ENCODE data around the gene RBM19. TPM values are rescaled to one million over a fixed set of nuclear protein-coding genes. Genes with fewer than 3 reads are reported as not detected.

Gene RBM19
- total and polyA plus RNA-seq, 11 donors, result 12.7 to 27.1 (median 17.4) TPM

DNA sequence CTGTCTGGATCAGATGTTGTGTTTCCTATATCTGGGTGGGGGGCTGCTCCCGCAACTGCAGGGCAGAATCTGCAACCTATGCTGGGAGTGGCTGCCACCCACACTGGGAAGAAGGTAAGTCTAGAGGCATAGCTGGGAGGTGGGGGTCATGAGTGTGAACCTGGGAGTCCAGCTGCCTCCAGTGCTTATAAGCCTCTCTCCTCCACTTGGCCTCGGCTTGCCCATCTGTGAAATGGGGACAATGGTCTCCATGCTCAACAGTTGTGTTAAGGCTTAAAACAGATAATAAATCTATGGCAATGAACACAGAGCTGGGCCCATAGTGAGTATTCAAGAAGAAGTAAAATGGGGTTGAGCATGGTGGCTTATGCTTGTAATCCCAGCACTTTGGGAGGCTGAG lies 90.0 kb downstream of the RBM19 start:
- 93 to 98% (median 97%) methylated on average over 2 of the region's 2 CpGs for WGBS, 4 donors
- Histone ChIP-seq H3K36me3 (peaks cover 0 to 4% (median 0%) of the 10 kb centered on the region in 9 donors), H3K27me3 (no peaks in the 10 kb centered on the region), H3K4me1 (no peaks in the 10 kb centered on the region), H3K27ac (no peak overlapping the region), H3K4me3 (no peak overlapping the region), H3K9me3 (no peaks in the 10 kb centered on the region)
- intact Hi-C loops (cut with DNase I), result no loop called here
- no peak for TF ChIP-seq CTCF (IDR thresholded peaks at IDR 0.05)
- no peak for TF ChIP-seq POLR2A (IDR thresholded peaks at IDR 0.05)
- no peak for DNase-seq
- ATAC-seq, result no peak

DNA sequence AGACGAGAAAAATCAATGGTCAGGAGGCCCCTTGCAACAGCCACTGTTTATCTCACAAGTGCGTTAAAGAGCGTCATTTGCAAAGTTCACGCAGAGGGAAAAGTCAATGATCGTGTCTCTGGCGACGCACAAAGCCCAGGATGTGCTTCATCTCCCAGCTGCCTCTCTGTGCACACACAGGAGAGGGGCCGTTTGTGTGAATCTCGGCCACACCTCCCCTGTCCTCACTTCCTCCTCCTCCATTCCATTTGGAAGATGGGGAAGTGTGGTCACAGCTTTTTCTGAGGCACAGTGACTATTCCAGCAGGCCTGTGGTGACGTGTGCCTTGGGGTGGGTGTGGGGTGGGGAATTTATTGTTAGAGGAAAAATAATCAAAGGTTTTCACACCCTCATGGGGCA lies 90.4 kb downstream of the RBM19 start:
- H3K36me3 ChIP-seq, result peaks cover 0 to 4% (median 0%) of the 10 kb centered on the region in 9 donors
- DNase-seq, result no peak
- no peaks in the 10 kb centered on the region for H3K27me3 ChIP-seq
- H3K9me3 ChIP-seq, result no peaks in the 10 kb centered on the region
- no peak overlapping the region for H3K27ac ChIP-seq
- H3K4me1 ChIP-seq, result no peaks in the 10 kb centered on the region
- ATAC-seq, result no peak
- 74 to 80% (median 79%) methylated on average over 10 of the region's 10 CpGs for WGBS, 4 donors
- intact Hi-C loops (cut with DNase I), result no loop called here
- TF ChIP-seq POLR2A (IDR thresholded peaks at IDR 0.05), result no peak
- H3K4me3 ChIP-seq, result no peak overlapping the region

- DNase-seq (peak in 1 of 5 donors; percentile 30), ATAC-seq (no peak)
- WGBS, 4 donors, result 90 to 93% (median 92%) methylated on average over 18 of the region's 18 CpGs
- no peak overlapping the region for H3K27ac ChIP-seq
- no peak for TF ChIP-seq POLR2A (IDR thresholded peaks at IDR 0.05)
- TF ChIP-seq CTCF (IDR thresholded peaks at IDR 0.05), result no peak
- peaks cover 0 to 4% (median 0%) of the 10 kb centered on the region in 9 donors for H3K36me3 ChIP-seq
- H3K4me3 ChIP-seq, result no peak overlapping the region
- H3K9me3 ChIP-seq, result no peaks in the 10 kb centered on the region
- intact Hi-C loops (cut with DNase I), result no loop called here
- no peaks in the 10 kb centered on the region for H3K27me3 ChIP-seq
- H3K4me1 ChIP-seq, result no peaks in the 10 kb centered on the region
Observed at GRCh38 chr12:113874999-113875561, 91.0 kb downstream of the RBM19 start.

DNA sequence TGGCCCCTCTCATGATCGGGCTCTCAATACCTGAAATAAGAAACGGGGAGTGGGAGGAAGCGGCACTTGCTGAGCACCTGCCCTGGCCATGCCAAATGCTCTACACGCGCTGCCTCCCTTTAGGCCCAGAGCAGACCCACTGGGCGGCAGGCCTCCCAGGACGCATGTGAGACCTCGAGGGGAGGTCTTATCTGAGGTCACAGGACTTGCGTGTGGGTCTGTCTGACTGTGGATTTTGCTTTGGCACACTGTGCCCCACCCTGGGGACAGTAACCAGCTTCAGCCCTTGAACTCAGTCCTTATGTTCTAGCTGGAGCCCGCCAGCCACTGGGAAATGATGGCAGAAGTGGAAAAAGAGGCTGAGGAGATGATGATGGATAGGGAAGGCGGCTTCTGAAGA lies 91.8 kb downstream of the RBM19 start:
- ATAC-seq (no peak), DNase-seq (peak in 1 of 5 donors; percentile 16)
- intact Hi-C loops (cut with DNase I), result no loop called here
- no peaks in the 10 kb centered on the region for H3K4me1 ChIP-seq
- WGBS, 4 donors, result 94 to 97% (median 96%) methylated on average over 11 of the region's 11 CpGs
- H3K9me3 ChIP-seq, result no peaks in the 10 kb centered on the region
- H3K27ac ChIP-seq, result no peak overlapping the region
- H3K4me3 ChIP-seq, result no peak overlapping the region
- no peak for TF ChIP-seq CTCF (IDR thresholded peaks at IDR 0.05)
- no peak for TF ChIP-seq POLR2A (IDR thresholded peaks at IDR 0.05)
- peaks cover 0 to 4% (median 0%) of the 10 kb centered on the region in 9 donors for H3K36me3 ChIP-seq
- H3K27me3 ChIP-seq, result no peaks in the 10 kb centered on the region

GRCh38 chr12:113873740-113874139 lies 92.4 kb downstream of the RBM19 start:
- peaks cover 0 to 4% (median 0%) of the 10 kb centered on the region in 9 donors for H3K36me3 ChIP-seq
- H3K27ac ChIP-seq, result no peak overlapping the region
- no peaks in the 10 kb centered on the region for H3K9me3 ChIP-seq
- H3K27me3 ChIP-seq, result no peaks in the 10 kb centered on the region
- intact Hi-C loops (cut with DNase I), result no loop called here
- H3K4me1 ChIP-seq, result no peaks in the 10 kb centered on the region
- ATAC-seq (no peak), DNase-seq (no peak)
- 83 to 91% (median 90%) methylated on average over 8 of the region's 8 CpGs for WGBS, 4 donors
- no peak overlapping the region for H3K4me3 ChIP-seq
- TF ChIP-seq CTCF (IDR thresholded peaks at IDR 0.05), result no peak
- no peak for TF ChIP-seq POLR2A (IDR thresholded peaks at IDR 0.05)

Measured in heart left ventricle (tissue), 16 donors.